HG03039 (cell line): ENCODE data around the gene ACOT7.
"Not testable (repeated sequence)": the region's sequence is repeated elsewhere in the genome, so short reads cannot be mapped to it uniquely, and the experiment has no call there.

Experiments
- ATAC-seq: cut with Tn5 transposase; IDR thresholded peaks from one replicate; pipeline ENCODE4 v1.9.1; 2021; ENCODE audit warnings: mild to moderate bottlenecking, moderate library complexity; ENCODE audit not compliant: unreplicated experiment

The ACOT7 gene

DNA sequence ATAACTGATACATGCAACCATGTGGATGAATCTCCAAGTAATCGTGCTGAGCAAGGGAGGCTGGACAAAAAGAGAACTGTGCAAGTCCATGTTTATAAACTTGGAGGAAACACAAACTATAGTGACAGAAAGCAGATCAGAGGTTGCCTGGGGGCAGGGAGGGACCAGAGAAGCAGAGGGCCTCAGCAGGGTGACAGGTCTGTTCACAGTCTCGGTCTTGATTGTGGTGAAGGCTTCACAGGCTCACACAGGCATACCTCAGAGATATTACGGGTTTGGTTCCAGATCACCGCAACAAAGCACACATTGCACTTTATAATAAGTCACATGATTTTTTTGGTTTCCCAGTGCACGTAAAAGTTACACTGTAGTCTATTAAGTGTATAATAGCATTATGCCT, 28.5 kb downstream of the ACOT7 start:
- no peak for ATAC-seq

GRCh38 chr1:6363085-6363884, 30.3 kb downstream of the ACOT7 start:
- not testable (repeated sequence) for ATAC-seq

- no peak for ATAC-seq
These were observed 32.3 kb downstream of the ACOT7 start for GRCh38 chr1:6361124-6361775.

GRCh38 chr1:6360517-6361070, 33.0 kb downstream of the ACOT7 start:
- ATAC-seq = no peak

- ATAC-seq = no peak
These were observed 33.5 kb downstream of the ACOT7 start for GRCh38 chr1:6360117-6360496.

- ATAC-seq = peak; percentile 67
These were observed 34.1 kb downstream of the ACOT7 start for GRCh38 chr1:6359216-6360116.

DNA sequence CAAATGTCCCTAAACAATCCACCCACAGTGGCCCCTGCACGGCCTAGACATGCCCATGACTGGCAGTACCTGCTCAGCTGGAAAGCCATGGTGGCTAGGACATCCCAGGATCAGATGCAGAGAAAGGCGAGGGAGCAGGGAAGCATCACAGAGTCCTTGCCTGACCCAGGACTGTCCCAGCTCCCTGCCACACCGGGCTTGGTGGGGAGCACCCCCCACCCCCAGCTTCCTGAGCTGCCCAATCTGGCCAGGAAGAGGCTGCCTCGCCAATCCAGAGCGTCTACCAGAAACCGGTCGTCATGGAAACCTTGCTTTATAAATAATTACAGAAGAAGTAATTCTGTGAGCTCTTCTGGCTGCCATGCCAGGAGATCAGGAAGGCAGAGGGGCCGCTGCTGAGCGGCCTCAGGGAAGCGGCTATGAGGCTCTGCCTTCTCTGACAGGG, 34.8 kb downstream of the ACOT7 start:
- no peak for ATAC-seq

- no peak for ATAC-seq
These were observed 35.4 kb downstream of the ACOT7 start for GRCh38 chr1:6358144-6358624.

GRCh38 chr1:6357243-6357936, 36.2 kb downstream of the ACOT7 start:
- no peak for ATAC-seq

GRCh38 chr1:6355621-6356020, 37.9 kb downstream of the ACOT7 start:
- ATAC-seq = no peak

GRCh38 chr1:6354659-6355317, 38.8 kb downstream of the ACOT7 start:
- no peak for ATAC-seq

DNA sequence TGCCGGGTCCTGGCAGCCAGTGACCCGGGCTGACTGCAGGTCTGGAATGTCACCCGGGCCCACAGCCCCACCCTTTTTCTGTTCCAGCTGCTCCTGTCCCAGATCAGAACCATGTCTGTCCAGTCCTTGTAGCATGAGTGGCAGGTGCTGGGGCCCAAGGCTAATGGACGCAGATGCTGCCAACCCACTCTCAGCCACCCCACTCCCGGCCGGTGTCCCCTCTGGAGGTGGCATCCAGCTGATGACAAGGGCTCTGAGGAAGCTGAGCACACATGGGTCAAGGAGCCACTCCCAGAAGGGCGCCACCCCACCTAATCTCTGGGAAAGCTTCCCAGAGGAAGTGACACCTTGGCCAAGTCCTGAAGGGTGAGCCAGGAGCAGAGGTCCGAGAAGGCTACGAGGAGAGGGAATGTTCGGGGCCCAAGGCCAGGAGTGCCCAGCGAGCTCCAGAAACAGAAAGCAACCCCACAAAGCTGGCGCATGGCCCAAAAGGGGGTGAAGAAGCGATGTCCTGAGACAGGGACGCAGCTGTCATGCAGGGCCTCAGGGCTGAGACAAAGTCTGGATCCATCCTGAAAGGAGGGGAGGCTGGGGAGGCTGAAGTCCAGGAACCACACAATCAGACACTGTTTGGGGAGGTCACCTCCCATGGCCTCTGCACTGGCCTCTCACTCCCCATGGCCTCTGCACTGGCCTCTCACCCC, 39.5 kb downstream of the ACOT7 start:
- ATAC-seq = no peak

DNA sequence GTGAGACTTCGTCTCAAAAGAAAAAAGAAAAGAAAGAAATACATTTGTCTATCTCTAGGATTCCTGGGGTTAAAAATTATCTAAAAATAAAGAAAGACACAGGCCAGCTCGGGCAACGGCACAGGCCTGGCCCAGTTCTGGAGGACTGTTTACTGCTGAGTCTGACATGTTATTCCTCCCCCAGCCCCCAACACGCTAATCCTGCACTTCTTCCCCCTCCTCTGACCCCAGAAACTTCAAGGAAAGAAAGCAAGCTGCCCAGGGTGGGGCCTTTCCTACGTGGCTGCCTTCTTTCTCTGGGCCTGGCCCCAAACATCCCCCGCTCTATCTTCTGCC, 40.0 kb downstream of the ACOT7 start:
- ATAC-seq = no peak

DNA sequence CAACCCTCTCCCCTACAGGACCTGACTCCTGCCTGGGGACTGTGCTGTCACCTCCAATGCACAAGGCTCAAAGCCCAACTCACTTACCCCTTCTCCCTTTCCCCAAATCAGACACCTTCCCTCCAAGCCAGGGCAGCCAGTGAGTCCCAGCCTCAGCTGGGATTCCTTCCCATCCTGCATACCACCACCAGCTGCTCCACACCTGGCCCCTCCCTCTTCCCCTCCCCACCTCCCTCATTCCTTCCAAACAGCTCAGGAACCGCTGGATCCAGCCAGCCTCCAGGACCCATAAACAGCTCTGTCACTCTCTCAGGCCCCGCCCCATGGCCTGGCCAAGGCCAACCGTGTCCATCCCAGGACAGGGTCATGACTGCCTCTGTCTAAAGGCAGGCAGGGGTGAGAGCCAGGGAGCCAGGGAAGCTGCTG, 41.4 kb downstream of the ACOT7 start:
- ATAC-seq = no peak

DNA sequence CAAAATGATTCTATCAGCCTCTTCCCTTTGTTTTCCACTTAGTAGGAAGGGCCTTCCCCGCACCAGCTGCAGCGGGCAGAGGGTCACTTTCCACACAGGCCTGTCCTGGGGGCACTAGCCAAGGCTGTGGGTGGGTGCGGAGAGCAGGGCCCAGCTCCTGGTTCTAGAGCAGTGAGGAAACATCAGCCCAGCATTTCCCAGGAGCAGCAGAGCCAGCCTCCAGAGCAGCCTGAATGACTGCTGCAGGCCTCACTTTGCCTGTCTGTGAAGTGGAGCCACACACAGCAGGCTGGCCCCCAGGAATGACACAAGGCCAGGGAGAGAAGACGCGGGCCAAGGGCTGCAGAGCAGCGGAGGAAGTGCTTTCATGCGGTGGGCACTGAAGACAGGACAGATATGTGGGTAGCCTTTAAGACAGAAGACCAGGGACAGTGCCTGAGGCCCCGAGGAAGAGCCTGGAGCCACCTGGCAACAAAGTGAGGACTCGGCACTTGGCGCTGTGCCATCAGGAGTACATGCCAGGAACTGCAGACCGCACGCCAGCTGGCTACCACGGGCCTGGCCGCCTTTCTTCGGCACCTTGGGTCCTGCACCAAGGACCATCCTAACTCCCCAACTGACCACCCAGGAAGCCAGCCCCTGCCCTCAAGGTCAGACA, 42.0 kb downstream of the ACOT7 start:
- ATAC-seq = no peak

- ATAC-seq = no peak
These were observed 43.0 kb downstream of the ACOT7 start for GRCh38 chr1:6350416-6351088.

DNA sequence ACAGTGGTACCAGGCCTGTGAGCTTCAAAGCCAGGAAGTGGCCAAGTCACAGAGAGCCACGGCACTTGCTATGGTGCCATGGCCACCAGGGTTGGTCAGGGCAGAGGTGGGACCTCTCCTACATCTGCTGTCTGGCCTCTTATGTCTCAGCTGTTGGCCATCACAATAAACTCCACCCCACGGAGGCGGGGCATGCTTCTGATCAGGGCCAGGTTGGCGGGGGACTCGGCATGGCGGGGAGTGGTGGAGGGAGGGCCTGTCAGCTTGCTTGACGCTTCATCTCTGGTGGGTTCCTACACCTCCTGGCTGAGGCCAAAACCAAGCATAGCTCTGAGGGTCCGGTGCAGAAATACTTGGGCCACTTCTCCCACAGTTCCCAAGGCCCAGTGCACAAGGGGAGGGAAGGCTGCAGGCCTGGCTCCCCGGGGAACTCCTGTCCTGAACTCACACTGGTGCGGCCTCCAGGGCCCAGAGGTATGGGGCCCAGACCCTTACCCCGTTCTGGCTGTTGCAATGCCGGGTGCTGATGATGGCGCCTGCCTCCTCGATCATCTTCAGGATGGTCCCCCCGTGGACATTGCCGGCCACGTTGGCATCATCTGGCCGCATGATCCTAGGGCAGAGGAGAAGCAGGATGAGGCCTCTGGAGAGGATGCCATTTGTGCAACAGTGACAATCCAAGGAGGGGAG, 44.2 kb downstream of the ACOT7 start:
- no peak for ATAC-seq
